Epithelial cell of alveolus of lung (primary cell): Measurements from ENCODE around the gene SLC23A2. TPM values are rescaled to one million over a fixed set of nuclear protein-coding genes. Genes with fewer than 3 reads are reported as not detected.

Experiments used
- total RNA-seq: library from RNA; depleted of rRNA; stranded (reverse); fragments of >200 nt; gene quantifications from 2 replicates; pipeline ENCODE4 v1.2.1, GENCODE V29; 2015

Gene SLC23A2
- total RNA-seq, result 8.7 and 14.1 TPM in 2 replicates

DNA sequence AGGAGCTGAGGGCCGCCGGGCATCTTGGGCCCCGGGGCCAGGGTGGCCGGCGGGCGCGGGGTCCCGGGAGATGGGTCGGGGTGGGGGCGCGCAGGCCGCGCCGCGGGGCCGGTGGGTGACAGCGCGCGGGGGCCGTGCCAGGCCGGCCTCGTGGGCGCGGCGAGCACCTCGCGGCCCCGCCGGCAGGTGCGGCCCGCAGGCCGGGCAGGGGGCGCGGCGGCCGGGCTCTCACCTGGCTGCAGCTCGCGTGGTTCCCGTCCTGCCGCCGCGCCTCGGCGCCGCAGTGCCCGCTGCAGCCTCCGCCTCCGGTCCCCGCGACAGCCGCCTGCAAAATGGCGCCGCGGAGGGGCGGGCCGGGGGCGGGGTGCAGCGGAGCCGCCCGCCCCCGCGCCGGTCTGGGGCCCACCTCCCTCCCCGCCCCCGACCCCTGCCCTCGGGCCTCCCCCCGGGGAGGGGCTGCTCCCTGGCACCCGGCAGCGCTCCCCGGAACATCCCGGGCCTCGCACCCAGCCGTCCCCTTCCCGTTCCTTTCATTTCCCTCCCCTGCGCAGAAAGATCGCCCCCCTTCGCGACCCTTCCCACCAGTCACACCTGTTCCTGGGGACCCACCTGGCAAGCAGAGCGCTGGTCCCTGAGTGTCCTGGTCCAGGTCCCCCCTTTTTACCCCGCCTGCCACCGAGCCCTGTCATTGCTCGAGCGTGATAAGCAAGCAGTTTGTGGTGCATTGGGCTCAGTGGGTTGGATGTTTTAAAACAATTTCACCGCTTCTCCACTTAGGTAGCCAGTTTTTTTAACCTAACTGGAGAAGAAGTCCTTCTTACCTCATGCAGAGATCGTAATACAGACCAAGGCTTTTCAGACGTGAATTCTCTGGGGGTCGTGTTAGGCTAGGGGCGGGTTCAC, at the start of gene SLC23A2:
SLC23A2 (minus strand) TSS at position 337 of the 903 bp plus-strand sequence. CDS start 68,948 bp downstream, outside the sequence.

Other genes starting within 250 kb of the SLC23A2 start
- gene RASSF2, start 177.9 kb downstream of the SLC23A2 start, total RNA-seq, result 0.56 and 0.91 TPM in 2 replicates
- 107 and 128 TPM in 2 replicates for gene TMEM230, start 111.6 kb upstream of the SLC23A2 start, total RNA-seq
- gene PCNA, start 118.4 kb upstream of the SLC23A2 start, total RNA-seq, result 108 and 185 TPM in 2 replicates
- gene CDS2, start 125.5 kb upstream of the SLC23A2 start, total RNA-seq, result 14.7 and 18.6 TPM in 2 replicates